Measurements from ENCODE around the gene FBXW12. TPM values are rescaled to one million over a fixed set of nuclear protein-coding genes. Genes with fewer than 3 reads are reported as not detected.

FBXW12 gene
- total RNA-seq, 4 donors from 2014 or later = not detected

DNA sequence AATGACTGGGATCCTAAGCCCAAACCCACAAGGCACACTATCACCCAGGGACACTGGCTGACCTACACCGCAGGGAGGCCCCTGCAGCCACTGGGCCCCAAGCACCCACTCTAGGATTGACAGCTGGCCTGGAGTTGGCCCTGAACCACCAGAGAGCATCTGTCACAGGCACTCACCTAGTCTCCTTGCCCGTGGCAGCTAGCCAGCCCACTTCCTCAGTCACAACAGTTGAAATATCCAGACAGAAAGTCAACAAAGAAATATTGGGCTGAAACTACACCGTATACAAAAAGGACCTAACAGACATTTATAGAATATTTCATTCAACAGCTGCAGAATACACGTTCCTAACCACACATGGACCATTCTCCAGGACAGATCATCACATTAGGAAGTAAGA is 33.4 kb upstream of the FBXW12 start:
- H3K36me3 ChIP-seq = no peaks in the 10 kb centered on the region
- H3K4me1 ChIP-seq = peaks cover 0 to 20% (median 0%) of the 10 kb centered on the region in 3 donors
- TF ChIP-seq, protein P1, sequence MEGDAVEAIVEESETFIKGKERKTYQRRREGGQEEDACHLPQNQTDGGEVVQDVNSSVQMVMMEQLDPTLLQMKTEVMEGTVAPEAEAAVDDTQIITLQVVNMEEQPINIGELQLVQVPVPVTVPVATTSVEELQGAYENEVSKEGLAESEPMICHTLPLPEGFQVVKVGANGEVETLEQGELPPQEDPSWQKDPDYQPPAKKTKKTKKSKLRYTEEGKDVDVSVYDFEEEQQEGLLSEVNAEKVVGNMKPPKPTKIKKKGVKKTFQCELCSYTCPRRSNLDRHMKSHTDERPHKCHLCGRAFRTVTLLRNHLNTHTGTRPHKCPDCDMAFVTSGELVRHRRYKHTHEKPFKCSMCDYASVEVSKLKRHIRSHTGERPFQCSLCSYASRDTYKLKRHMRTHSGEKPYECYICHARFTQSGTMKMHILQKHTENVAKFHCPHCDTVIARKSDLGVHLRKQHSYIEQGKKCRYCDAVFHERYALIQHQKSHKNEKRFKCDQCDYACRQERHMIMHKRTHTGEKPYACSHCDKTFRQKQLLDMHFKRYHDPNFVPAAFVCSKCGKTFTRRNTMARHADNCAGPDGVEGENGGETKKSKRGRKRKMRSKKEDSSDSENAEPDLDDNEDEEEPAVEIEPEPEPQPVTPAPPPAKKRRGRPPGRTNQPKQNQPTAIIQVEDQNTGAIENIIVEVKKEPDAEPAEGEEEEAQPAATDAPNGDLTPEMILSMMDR (IDR thresholded peaks at IDR 0.05) = no peak
- TF ChIP-seq POLR2A (IDR thresholded peaks at IDR 0.05) = no peak
- no peak overlapping the region for H3K27ac ChIP-seq
- no peak overlapping the region for H3K4me3 ChIP-seq
- peaks cover 0 to 14% (median 0%) of the 10 kb centered on the region in 4 donors for H3K27me3 ChIP-seq
- intact Hi-C loops (cut with DNase I) = no loop called here
- H3K9me3 ChIP-seq = no peaks in the 10 kb centered on the region
- no peak for DNase-seq
- 46 to 70% methylated on average over 3 to 4 of the region's 4 CpGs for WGBS, 2 donors

DNA sequence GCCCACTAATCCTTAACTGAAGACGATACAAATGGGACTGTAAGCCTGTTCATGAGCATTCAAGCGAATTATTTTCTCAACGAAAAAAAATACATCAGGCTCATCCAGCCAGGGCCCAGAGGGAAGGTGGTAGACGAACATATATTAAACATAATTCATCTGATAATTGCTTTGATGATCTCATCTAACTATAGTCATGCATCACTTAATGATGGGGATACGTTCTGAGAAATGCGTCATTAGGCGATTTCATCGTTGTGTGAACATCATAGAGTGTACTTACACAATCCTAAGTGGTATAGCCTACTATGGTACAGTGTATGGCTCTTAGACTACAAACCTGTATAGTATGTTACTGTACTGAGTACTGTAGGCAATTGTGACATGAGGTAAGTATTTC is 28.6 kb upstream of the FBXW12 start:
- Histone ChIP-seq H3K27me3 (no peaks in the 10 kb centered on the region), H3K36me3 (no peaks in the 10 kb centered on the region), H3K4me1 (peaks cover 0 to 8% (median 0%) of the 10 kb centered on the region in 3 donors), H3K27ac (no peak overlapping the region), H3K4me3 (no peak overlapping the region), H3K9me3 (no peaks in the 10 kb centered on the region)
- DNase-seq = no peak
- TF ChIP-seq, protein P1 (IDR thresholded peaks at IDR 0.05) = no peak
- TF ChIP-seq POLR2A (IDR thresholded peaks at IDR 0.05) = no peak
- intact Hi-C loops (cut with DNase I) = no loop called here
- WGBS, 2 donors = 61 to 89% methylated on average over 8 of the region's 8 CpGs

DNA sequence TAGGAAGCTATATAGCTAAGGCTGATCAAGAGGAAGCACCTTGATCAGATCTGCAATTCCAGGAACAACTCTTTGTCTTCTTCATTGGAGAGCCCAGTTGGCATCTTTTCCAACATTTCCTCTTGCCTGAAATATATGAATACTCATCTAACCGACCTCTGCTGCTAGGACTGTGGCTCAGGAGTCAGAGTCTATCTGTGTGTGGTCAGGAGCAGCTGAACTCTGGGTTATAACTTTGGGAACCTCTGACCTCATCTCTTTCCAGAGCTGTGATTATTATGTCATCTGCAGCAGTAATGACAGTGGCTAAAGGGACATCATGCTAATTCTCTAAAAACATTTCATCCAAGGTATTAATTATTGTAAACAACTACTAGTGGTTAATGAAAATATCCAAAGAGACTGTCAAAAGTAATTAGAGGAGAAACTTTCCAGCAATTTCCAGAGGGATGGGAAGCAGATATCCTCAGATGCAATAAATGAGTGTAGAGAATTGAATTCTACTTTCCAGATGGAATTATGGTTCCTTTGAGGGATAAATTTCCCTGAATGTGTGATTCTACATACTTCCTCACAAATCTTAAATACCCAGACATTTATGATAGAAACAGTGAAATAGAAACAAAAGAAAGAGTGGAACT is 27.0 kb upstream of the FBXW12 start:
- H3K36me3 ChIP-seq = no peaks in the 10 kb centered on the region
- no peak overlapping the region for H3K27ac ChIP-seq
- DNase-seq = no peak
- H3K9me3 ChIP-seq = no peaks in the 10 kb centered on the region
- no peaks in the 10 kb centered on the region for H3K27me3 ChIP-seq
- intact Hi-C loops (cut with DNase I) = no loop called here
- no peak overlapping the region for H3K4me3 ChIP-seq
- H3K4me1 ChIP-seq = no peaks in the 10 kb centered on the region
- WGBS, 2 donors = 47 to 56% methylated on average over 1 of the region's 1 CpG
- TF ChIP-seq, protein P1 (IDR thresholded peaks at IDR 0.05) = no peak
- no peak for TF ChIP-seq POLR2A (IDR thresholded peaks at IDR 0.05)

DNA sequence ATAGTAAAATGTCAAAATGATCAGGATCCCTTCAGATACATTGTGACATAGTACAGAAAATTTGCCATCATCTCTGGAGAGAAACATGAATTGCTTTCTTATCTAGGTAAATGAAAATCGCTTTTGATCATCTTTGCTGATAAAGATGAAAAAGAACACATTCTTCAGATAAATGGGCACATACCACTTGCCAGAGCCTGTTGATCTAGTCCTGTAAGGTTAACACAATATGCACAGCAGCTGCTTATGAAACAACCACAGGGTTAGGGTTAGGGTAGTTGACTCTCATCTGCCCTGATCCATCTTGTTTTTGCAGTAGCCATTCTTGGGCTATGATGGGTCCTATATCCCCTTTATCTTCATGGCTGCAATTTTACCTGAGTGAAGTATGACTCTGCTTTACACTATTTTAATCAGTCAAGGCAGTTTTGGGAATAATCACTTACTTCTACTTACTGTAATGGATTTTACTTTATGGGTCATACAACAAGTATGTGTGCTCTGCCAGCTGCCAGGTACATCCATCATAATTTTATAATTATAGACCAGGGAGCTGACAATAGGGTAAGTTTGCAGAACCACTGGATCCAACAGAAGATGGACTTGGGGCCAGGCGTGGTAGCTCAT is 26.0 kb upstream of the FBXW12 start:
- intact Hi-C loops (cut with DNase I) = no loop called here
- no peak for DNase-seq
- no peaks in the 10 kb centered on the region for H3K27me3 ChIP-seq
- TF ChIP-seq, protein P1 (IDR thresholded peaks at IDR 0.05) = no peak
- no peak for TF ChIP-seq POLR2A (IDR thresholded peaks at IDR 0.05)
- H3K4me1 ChIP-seq = no peaks in the 10 kb centered on the region
- H3K27ac ChIP-seq = no peak overlapping the region
- H3K4me3 ChIP-seq = no peak overlapping the region
- no peaks in the 10 kb centered on the region for H3K36me3 ChIP-seq
- WGBS, 2 donors = 81 to 85% methylated on average over 2 of the region's 2 CpGs
- no peaks in the 10 kb centered on the region for H3K9me3 ChIP-seq

DNA sequence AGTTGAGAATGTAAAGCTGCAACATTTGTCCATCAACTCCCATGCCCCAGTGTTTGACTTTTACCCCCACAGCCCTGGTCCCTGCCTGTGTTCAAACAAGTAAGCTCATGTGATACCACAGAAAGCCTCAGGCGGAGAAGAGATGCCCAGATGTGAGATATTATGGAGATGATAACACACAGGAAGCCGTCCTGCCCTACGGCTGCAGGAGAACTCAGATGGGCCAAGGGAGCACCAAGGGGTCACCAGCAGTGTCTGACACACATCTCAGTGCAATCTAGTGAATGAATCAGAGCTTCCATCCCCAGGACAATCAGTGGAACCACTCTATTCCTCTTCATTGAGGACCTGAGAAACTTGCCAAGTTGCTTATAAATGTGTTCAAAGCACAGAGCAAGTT is 24.5 kb upstream of the FBXW12 start:
- Histone ChIP-seq H3K4me1 (peaks cover 0 to 1% (median 0%) of the 10 kb centered on the region in 3 donors), H3K27me3 (no peaks in the 10 kb centered on the region), H3K4me3 (no peak overlapping the region), H3K36me3 (no peaks in the 10 kb centered on the region), H3K9me3 (no peaks in the 10 kb centered on the region), H3K27ac (no peak overlapping the region)
- no peak for TF ChIP-seq POLR2A (IDR thresholded peaks at IDR 0.05)
- TF ChIP-seq, protein P1 (IDR thresholded peaks at IDR 0.05) = no peak
- intact Hi-C loops (cut with DNase I) = no loop called here
- 65 to 77% methylated on average over 3 of the region's 3 CpGs for WGBS, 2 donors
- no peak for DNase-seq
